Measurements from ENCODE around the gene SLC11A1. TPM values are rescaled to one million over a fixed set of nuclear protein-coding genes. Genes with fewer than 3 reads are reported as not detected.

Gene SLC11A1
- total and polyA plus RNA-seq, 2 experiments from 2014 or later, result 0.31 TPM; not detected in 1

GRCh38 chr2:218400167-218400929 lies 18.3 kb downstream of the SLC11A1 start:
- Histone ChIP-seq H3K27ac (ENCODE audit: low read depth) (no peak overlapping the region), H3K79me2 (replicated peaks; ENCODE audit: insufficient read depth) (no peaks in the 10 kb centered on the region), H3F3A (replicated peaks; ENCODE audit: low read depth) (peaks cover 5% of the 10 kb centered on the region), H2AFZ (0 out of 2 replicates have a peak overlapping the region, but pooled peaks have one; percentile 56), H3K9me2 (ENCODE audit: insufficient read depth) (no peaks in the 10 kb centered on the region), H4K20me1 (replicated peaks; ENCODE audit: insufficient read depth) (no peaks in the 10 kb centered on the region), H3K4me2 (peak overlapping the region; percentile 82), H3K4me3 (peak overlapping the region; percentile 84), H3K36me3 (ENCODE audit: insufficient read depth) (no peaks in the 10 kb centered on the region), H3K4me1 (ENCODE audit: insufficient read depth) (peaks cover 22% of the 10 kb centered on the region), H3K27me3 (ENCODE audit: insufficient read depth) (peaks cover 36% of the 10 kb centered on the region)
- peak overlapping the region; percentile 88 for H3K4me3 Mint-ChIP-seq
- H3K9me3 Mint-ChIP-seq, result no peaks in the 10 kb centered on the region
- H3K4me1 Mint-ChIP-seq, result peaks cover 31% of the 10 kb centered on the region
- ATAC-seq (peak; percentile 5), DNase-seq (ENCODE audit: low spot score) (peak; percentile 64)
- H3K27me3 Mint-ChIP-seq (ENCODE audit: insufficient read depth, low read depth, poor library complexity), result peaks cover 42% of the 10 kb centered on the region
- TF ChIP-seq EZH2 (IDR thresholded peaks at IDR 0.05; ENCODE audit: low read depth, unreplicated experiment) (no peak), CTCF (conservative IDR thresholded peaks at IDR 0.05; ENCODE audit: low read depth in 2 of 2) (no peak), ZNF462 (CRISPR knock-in tag; IDR thresholded peaks at IDR 0.05) (no peak), ZNF114 (CRISPR knock-in tag; IDR thresholded peaks at IDR 0.05) (no peak), ETS1 (IDR thresholded peaks at IDR 0.05) (no peak), POLR2AphosphoS5 (IDR thresholded peaks at IDR 0.05; ENCODE audit: low read depth) (0 out of 2 replicates have a peak, but pooled peaks have one; percentile 28)
- peaks cover 12% of the 10 kb centered on the region for H3K36me3 Mint-ChIP-seq (ENCODE audit: low read depth)
- no peak overlapping the region for H3K27ac Mint-ChIP-seq

Measured in GM23338 (cell line).